Upper lobe of left lung (tissue), 4 donors: ENCODE results near the gene NFIL3.

Source experiments
- POLR2AphosphoS5 ChIP-seq, 2 donors: sonication (generic); formaldehyde crosslinking; IDR thresholded peaks; one replicate each; pipeline ENCODE4 v1.5.1; 2017; ENCODE audit warnings: antibody characterized with exemption in 2 of 2
- TF ChIP-seq, protein P1 (sequence below), 6 experiments: fragments of 450-650 bp in 4 of 6; fragments of 200-600 bp in 2 of 6; sonication (generic) in 2 of 6; IDR thresholded peaks; one replicate each; pipeline ENCODE4 v1.5.1; 2016 to 2019; ENCODE audit warnings: antibody characterized with exemption in 6 of 6

DNA sequence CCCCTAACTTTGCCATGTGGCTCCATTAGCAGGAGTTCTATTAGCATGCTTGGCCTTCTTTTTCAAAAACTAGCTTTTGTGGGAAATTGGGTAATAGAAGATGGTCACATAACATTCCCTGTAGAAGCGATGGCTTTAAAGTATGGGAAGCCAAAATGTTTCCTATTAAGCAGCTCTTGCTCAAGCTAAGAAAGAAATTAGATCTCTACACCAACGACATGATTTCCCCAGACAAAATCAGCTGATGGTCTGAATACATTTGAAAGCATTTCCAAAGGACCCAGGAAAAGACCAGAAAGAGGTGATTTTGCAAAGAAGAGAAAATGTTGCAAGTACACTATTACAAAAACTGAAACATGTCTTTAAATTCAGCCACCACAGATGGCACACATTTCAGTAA, 4.8 kb upstream of the NFIL3 start:
- TF ChIP-seq, protein P1, sequence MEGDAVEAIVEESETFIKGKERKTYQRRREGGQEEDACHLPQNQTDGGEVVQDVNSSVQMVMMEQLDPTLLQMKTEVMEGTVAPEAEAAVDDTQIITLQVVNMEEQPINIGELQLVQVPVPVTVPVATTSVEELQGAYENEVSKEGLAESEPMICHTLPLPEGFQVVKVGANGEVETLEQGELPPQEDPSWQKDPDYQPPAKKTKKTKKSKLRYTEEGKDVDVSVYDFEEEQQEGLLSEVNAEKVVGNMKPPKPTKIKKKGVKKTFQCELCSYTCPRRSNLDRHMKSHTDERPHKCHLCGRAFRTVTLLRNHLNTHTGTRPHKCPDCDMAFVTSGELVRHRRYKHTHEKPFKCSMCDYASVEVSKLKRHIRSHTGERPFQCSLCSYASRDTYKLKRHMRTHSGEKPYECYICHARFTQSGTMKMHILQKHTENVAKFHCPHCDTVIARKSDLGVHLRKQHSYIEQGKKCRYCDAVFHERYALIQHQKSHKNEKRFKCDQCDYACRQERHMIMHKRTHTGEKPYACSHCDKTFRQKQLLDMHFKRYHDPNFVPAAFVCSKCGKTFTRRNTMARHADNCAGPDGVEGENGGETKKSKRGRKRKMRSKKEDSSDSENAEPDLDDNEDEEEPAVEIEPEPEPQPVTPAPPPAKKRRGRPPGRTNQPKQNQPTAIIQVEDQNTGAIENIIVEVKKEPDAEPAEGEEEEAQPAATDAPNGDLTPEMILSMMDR (IDR thresholded peaks at IDR 0.05): no peak
- TF ChIP-seq POLR2AphosphoS5 (IDR thresholded peaks at IDR 0.05): no peak
